Gastrocnemius medialis (tissue), 4 donors: ENCODE measurements around the gene PLSCR5. TPM values are rescaled to one million over a fixed set of nuclear protein-coding genes. Genes with fewer than 3 reads are reported as not detected.

ENCODE experiments used
- ATAC-seq, 2 donors: fragments of 150-250 bp; one replicate each; pipeline ENCODE4 v1.9.1; 2016
- DNase-seq, 2 donors: peaks; one replicate each; pipeline ENCODE4 v3.0.0-alpha.2; 2019
- H3K27ac ChIP-seq, 4 donors: fragments of 200-600 bp; sonication (generic); 1 replicate in 1 of 4; 2 replicates in 3 of 4; pipeline ENCODE4 v1.5.1; 2016 to 2018; ENCODE audit warnings: mild to moderate bottlenecking in 2 of 4, moderate library complexity in 1 of 4
- H3K27me3 ChIP-seq, 3 donors: fragments of 200-600 bp; sonication (generic) in 2 of 3; 1 replicate in 1 of 3; 2 replicates in 2 of 3; pipeline versions ENCODE4 v1.5.1 to v1.6.0; 2016 to 2019; ENCODE audit warnings: mild to moderate bottlenecking in 1 of 3, moderate library complexity in 1 of 3
- H3K36me3 ChIP-seq, 2 donors: fragments of 200-600 bp; sonication (generic) in 1 of 2; one replicate each; pipeline ENCODE4 v1.5.1; 2017 to 2018
- H3K4me1 ChIP-seq, 2 donors: fragments of 200-600 bp; sonication (generic) in 1 of 2; one replicate each; pipeline ENCODE4 v1.5.1; 2016 to 2017; ENCODE audit warnings: mild to moderate bottlenecking in 2 of 2
- H3K4me3 ChIP-seq, 4 donors: fragments of 200-600 bp; sonication (generic) in 3 of 4; 1 replicate in 1 of 4; 2 replicates in 3 of 4; pipeline ENCODE4 v1.5.1; 2016 to 2019; ENCODE audit warnings: mild to moderate bottlenecking in 2 of 4
- H3K9me3 ChIP-seq, 3 donors: fragments of 200-600 bp; sonication (generic) in 2 of 3; 1 replicate in 1 of 3; 2 replicates in 2 of 3; pipeline ENCODE4 v1.5.1; 2016 to 2019
- CTCF ChIP-seq, 5 experiments: fragments of 450-650 bp in 3 of 5; fragments of 200-600 bp in 2 of 5; sonication (generic) in 2 of 5; IDR thresholded peaks in 4 of 5; conservative IDR thresholded peaks in 1 of 5; 1 replicate in 4 of 5; 2 replicates in 1 of 5; pipeline ENCODE4 v1.5.1; 2016 to 2019; ENCODE audit warnings: antibody characterized with exemption in 5 of 5, mild to moderate bottlenecking in 3 of 5, moderate library complexity in 3 of 5
- POLR2A ChIP-seq, 2 donors: fragments of 450-650 bp; IDR thresholded peaks; one replicate each; pipeline ENCODE4 v1.6.1; 2017; ENCODE audit warnings: antibody characterized with exemption in 2 of 2, mild to moderate bottlenecking in 2 of 2, moderate library complexity in 2 of 2
- in situ Hi-C, 4 donors: fragments of 200-750 bp; cut with MboI; loops; one replicate each; pipeline versions ENCODE4 v1.15.0 to v1.8.0; 2017; ENCODE audit warnings: low sequenced_read_pairs in 4 of 4
- intact Hi-C: fragments of 100-400 bp; cut with DNase I; formaldehyde crosslinking; loops from one replicate; pipeline ENCODE4 v1.15.1; 2023; ENCODE audit warnings: low total_unique reads
- total RNA-seq, 4 donors: library from RNA; depleted of rRNA; stranded (reverse); fragments of >200 nt; gene quantifications; one replicate each; pipeline versions ENCODE4 v1.1.0 to v1.2.3, GENCODE V29; 2016

PLSCR5 gene
- total RNA-seq, 4 donors from 2014 or later: not detected

DNA sequence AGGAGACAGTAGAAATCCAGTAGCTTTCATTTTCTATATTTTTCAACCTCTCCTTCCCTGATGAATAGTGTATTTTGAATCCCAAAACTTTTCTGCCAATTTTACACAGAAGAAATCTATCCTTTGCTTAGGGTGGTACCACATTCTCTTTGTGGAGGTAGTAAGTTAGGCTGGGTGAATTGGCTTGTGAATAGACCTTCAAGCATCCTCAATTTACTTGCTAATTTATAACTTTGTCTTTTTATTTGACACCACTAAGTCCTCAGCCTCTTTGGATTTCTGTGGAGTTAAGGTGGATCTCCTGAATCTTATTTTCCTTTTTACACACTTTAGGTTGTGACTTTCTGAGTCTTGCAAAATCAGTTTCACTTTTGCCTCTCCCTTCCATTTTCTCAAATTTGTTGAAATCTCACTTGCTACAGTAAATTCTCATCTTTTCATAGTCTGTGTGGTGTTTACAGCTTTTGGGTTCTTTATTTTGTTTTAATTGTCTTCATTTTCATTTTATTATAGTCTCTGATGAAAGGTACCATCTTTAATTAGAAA lies 55.0 kb downstream of the PLSCR5 start:
- Histone ChIP-seq H3K9me3 (no peaks in the 10 kb centered on the region), H3K4me1 (no peaks in the 10 kb centered on the region), H3K36me3 (no peaks in the 10 kb centered on the region), H3K27me3 (peaks cover 0 to 4% (median 0%) of the 10 kb centered on the region in 3 donors), H3K27ac (no peak overlapping the region), H3K4me3 (no peak overlapping the region)
- ATAC-seq: no peak
- in situ Hi-C loops: loop anchor here in 1 of 4 donors (25.0 kb wide), 1 partner anchor 213 kb away; no protein-coding TSS in a partner anchor
- no peak for TF ChIP-seq POLR2A (IDR thresholded peaks at IDR 0.05)
- no peak for DNase-seq
- intact Hi-C loops: no loop called here

GRCh38 chr3:146547235-146547835 lies 57.8 kb downstream of the PLSCR5 start:
- Histone ChIP-seq H3K27ac (no peak overlapping the region), H3K4me1 (no peaks in the 10 kb centered on the region), H3K9me3 (no peaks in the 10 kb centered on the region), H3K4me3 (no peak overlapping the region), H3K36me3 (no peaks in the 10 kb centered on the region), H3K27me3 (peaks cover 0 to 8% (median 0%) of the 10 kb centered on the region in 3 donors)
- intact Hi-C loops (no loop called here), in situ Hi-C loops (no loop called here)
- no peak for TF ChIP-seq CTCF (IDR thresholded peaks at IDR 0.05 in 4 of 5, conservative IDR thresholded peaks at IDR 0.05 in 1 of 5)
- no peak for TF ChIP-seq POLR2A (IDR thresholded peaks at IDR 0.05)
- no peak for ATAC-seq
- DNase-seq: no peak

DNA sequence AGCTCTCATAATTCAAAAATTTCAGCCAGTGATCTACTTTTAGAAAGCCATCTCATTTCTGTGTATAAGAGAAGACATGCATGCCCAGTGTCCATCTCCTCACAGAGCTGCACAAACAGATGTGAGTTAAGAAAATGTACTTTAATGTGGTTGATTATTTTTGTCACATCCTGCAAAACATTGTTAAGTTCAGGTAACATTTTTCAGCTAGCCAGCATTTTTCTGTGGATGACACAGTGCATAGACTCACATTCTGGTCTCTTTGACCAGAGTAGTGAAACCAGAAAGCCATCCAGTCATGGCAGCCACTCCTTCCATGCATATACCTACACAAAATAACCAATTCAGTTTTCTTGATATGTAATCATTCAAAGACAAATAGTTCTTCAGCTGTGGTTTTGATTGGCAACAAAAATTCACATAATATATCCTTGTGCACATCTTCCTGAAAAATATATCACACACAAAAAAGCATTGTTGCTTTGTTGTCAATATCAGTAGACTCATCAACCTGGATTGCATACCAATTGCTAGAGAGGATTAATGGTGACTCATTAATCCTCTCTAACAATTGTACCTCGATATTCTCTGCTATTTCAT lies 58.7 kb downstream of the PLSCR5 start:
- DNase-seq (no peak), ATAC-seq (no peak)
- Histone ChIP-seq H3K27ac (no peak overlapping the region), H3K27me3 (peaks cover 0 to 8% (median 0%) of the 10 kb centered on the region in 3 donors), H3K4me3 (no peak overlapping the region), H3K4me1 (no peaks in the 10 kb centered on the region), H3K36me3 (no peaks in the 10 kb centered on the region), H3K9me3 (no peaks in the 10 kb centered on the region)
- in situ Hi-C loops (no loop called here), intact Hi-C loops (no loop called here)
- TF ChIP-seq POLR2A (IDR thresholded peaks at IDR 0.05): no peak
- TF ChIP-seq CTCF (IDR thresholded peaks at IDR 0.05 in 4 of 5, conservative IDR thresholded peaks at IDR 0.05 in 1 of 5): no peak

DNA sequence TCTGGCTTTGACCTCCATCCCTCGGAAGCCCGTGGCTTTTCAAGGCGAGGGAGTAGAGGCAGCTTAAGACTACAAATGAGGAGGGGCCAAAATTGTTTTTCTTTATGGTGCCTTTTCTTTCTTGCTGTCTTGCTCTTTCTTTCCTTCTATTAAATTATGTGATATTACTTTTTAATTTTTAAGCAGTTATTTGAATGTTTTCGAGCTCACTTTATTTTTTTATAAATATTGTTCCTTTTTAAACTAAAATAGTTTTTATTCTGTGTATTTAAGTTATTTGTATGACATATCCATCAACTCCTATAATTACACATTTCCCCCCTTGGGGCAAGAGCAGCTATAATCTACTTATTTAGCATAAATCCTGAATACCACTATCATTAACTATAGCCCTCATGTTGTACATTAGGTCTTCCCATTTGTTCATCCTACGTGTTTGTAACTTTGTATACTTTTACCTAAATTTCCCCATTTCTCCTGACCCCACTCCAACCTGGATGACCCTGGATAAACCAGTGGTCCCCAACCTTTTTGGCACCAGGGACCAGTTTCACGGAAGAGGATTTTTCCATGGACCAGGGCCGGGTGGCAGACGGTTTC lies 60.1 kb downstream of the PLSCR5 start:
- no peak for ATAC-seq
- Histone ChIP-seq H3K36me3 (no peaks in the 10 kb centered on the region), H3K27me3 (peaks cover 0 to 8% (median 0%) of the 10 kb centered on the region in 3 donors), H3K4me1 (no peaks in the 10 kb centered on the region), H3K9me3 (no peaks in the 10 kb centered on the region), H3K27ac (peak overlapping the region; percentile 82 to 90 (median 84)), H3K4me3 (peak overlapping the region; percentile 53 to 79 (median 72))
- DNase-seq: no peak
- intact Hi-C loops (no loop called here), in situ Hi-C loops (no loop called here)
- no peak for TF ChIP-seq CTCF (IDR thresholded peaks at IDR 0.05 in 4 of 5, conservative IDR thresholded peaks at IDR 0.05 in 1 of 5)
- no peak for TF ChIP-seq POLR2A (IDR thresholded peaks at IDR 0.05)
